Mammary epithelial cell (primary cell): Measurements from ENCODE around the gene KRT14.
A peak's percentile ranks its signal among the peaks of the same experiment; 100 is the strongest.
"Not testable (repeated sequence)": the region's sequence is repeated elsewhere in the genome, so short reads cannot be mapped to it uniquely, and the experiment has no call there.

ENCODE experiments used
- EZH2 ChIP-seq: IDR thresholded peaks from 2 replicates; pipeline ENCODE4 v1.6.1; 2012; ENCODE audit warnings: low read length, inconsistent platforms, borderline replicate concordance
- TF ChIP-seq, protein P1 (sequence below), 2 donors: IDR thresholded peaks in 1 of 2; conservative IDR thresholded peaks in 1 of 2; 2 replicates each; pipeline ENCODE4 v1.5.1; 2011 to 2012; ENCODE audit warnings: inconsistent platforms in 2 of 2, low read length in 2 of 2, mild to moderate bottlenecking in 2 of 2, control low read depth in 1 of 2, low read depth in 1 of 2; ENCODE audit not compliant: insufficient read depth in 1 of 2; ENCODE audit errors: extremely low read depth in 1 of 2

DNA sequence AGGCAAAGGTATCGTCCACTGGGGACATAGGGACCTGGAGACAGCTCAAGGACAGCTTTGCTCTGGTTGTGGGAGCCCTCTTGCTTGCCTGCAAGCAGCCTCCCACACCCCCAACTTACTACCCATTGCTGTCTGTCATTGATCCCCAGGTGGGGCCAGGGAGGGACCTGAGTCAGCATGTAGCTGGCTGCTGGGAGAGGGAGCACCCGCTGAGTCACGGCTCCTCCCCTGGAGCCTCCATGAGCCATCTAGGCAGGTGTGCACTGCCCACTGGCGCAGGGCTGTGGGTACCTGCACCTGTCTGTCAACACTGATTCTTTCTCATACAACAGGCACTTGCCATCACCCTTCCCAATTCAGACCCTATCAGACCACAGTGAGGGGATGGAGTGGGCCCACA, 10.0 kb downstream of the KRT14 start:
- TF ChIP-seq, protein P1, sequence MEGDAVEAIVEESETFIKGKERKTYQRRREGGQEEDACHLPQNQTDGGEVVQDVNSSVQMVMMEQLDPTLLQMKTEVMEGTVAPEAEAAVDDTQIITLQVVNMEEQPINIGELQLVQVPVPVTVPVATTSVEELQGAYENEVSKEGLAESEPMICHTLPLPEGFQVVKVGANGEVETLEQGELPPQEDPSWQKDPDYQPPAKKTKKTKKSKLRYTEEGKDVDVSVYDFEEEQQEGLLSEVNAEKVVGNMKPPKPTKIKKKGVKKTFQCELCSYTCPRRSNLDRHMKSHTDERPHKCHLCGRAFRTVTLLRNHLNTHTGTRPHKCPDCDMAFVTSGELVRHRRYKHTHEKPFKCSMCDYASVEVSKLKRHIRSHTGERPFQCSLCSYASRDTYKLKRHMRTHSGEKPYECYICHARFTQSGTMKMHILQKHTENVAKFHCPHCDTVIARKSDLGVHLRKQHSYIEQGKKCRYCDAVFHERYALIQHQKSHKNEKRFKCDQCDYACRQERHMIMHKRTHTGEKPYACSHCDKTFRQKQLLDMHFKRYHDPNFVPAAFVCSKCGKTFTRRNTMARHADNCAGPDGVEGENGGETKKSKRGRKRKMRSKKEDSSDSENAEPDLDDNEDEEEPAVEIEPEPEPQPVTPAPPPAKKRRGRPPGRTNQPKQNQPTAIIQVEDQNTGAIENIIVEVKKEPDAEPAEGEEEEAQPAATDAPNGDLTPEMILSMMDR (conservative IDR thresholded peaks at IDR 0.05 in 1 of 2, IDR thresholded peaks at IDR 0.05 in 1 of 2; ENCODE audit: extremely low read depth in 1 of 2, insufficient read depth in 1 of 2, low read depth in 1 of 2, low read length in 2 of 2): peak in 1 of 2 donors; percentile 52
- TF ChIP-seq EZH2: not testable (repeated sequence)
